ENCODE data around the gene KCNK2.
"Not testable (repeated sequence)": the region's sequence is repeated elsewhere in the genome, so short reads cannot be mapped to it uniquely, and the experiment has no call there.

KCNK2 gene

DNA sequence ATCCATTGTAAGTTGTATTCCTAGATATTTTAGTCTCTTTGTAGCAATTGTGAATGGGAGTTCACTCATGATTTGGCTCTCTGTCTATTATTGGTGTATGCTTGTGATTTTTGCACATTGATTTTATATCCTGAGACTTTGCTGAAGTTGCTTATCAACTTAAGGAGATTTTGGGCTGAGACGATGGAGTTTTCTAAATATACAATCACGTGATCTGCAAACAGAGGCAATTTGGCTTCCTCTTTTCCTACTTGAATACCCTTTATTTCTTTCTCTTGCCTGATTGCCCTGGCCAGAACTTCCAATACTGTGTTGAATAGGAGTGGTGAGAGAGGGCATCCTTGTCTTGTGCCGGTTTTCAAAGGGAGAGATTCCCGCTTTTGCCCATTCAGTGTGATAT lies 80.6 kb downstream of the KCNK2 start:
- not testable (repeated sequence) for H3K4me3 ChIP-seq (ENCODE audit: low read depth, low read length); H3K14ac ChIP-seq (ENCODE audit: low read length); H2BK120ac ChIP-seq (ENCODE audit: insufficient read depth, low read length, poor library complexity); H3K27ac ChIP-seq (ENCODE audit: low read depth, low read length); H2BK12ac ChIP-seq (ENCODE audit: low read length); H3K27me3 ChIP-seq (ENCODE audit: insufficient read depth, low read length); DNase-seq; H3K4ac ChIP-seq (ENCODE audit: low read depth, low read length); H3K4me1 ChIP-seq (ENCODE audit: control insufficient read depth in 1 of 2, insufficient read depth in 2 of 2, low read length in 2 of 2); H3K23ac ChIP-seq (ENCODE audit: low read length); H3K4me2 ChIP-seq (ENCODE audit: low read length); H3K36me3 ChIP-seq (ENCODE audit: control insufficient read depth in 1 of 2, insufficient read depth in 2 of 2, low read length in 2 of 2); H4K8ac ChIP-seq (ENCODE audit: low read depth, low read length); H3K9me3 ChIP-seq (ENCODE audit: insufficient read depth, low read depth, low read length); H2BK5ac ChIP-seq (ENCODE audit: low read depth, low read length, poor library complexity); H3K79me1 ChIP-seq (ENCODE audit: low read length); H4K91ac ChIP-seq (ENCODE audit: low read depth, low read length); H2AFZ ChIP-seq (ENCODE audit: insufficient read depth, low read length, poor library complexity); H3K18ac ChIP-seq (ENCODE audit: low read length); H4K12ac ChIP-seq (ENCODE audit: low read depth, low read length); H3K9ac ChIP-seq (ENCODE audit: low read length); H2AK5ac ChIP-seq (ENCODE audit: low read length); H3K79me2 ChIP-seq (ENCODE audit: control insufficient read depth, insufficient read depth, low read length, poor library complexity)
- WGBS (ENCODE audit: extremely low coverage, insufficient coverage, insufficient read length) = no CpG with 5 or more reads among the region's 4 CpGs

DNA sequence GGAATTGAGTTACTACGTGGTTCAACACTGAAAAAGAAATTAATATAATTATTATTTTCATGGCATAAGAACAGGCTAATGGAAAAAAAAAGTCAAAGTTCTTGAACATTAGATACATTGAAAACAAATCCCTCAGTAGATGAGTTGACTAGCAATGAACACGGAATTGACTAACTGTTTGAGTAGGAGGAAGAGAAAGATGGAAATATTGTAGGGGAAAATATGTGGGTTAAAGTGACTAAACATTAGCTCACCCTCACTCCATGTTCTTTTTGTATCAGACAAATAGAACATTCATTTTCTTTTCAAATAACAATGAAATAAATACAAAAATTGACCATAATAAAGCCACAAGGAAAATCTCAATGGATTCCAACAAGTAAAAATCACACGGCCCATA lies 84.3 kb downstream of the KCNK2 start:
- Histone ChIP-seq H3K14ac (ENCODE audit: low read length) (no peak overlapping the region), H3K79me2 (ENCODE audit: control insufficient read depth, insufficient read depth, low read length, poor library complexity) (no peaks in the 10 kb centered on the region), H2BK5ac (ENCODE audit: low read depth, low read length, poor library complexity) (no peak overlapping the region), H3K4me3 (ENCODE audit: low read depth, low read length) (no peak overlapping the region), H2BK12ac (ENCODE audit: low read length) (no peak overlapping the region), H2AK5ac (ENCODE audit: low read length) (no peak overlapping the region), H3K18ac (ENCODE audit: low read length) (no peak overlapping the region), H3K4me1 (ENCODE audit: control insufficient read depth in 1 of 2, insufficient read depth in 2 of 2, low read length in 2 of 2) (no peaks in the 10 kb centered on the region), H3K27ac (ENCODE audit: low read depth, low read length) (no peak overlapping the region), H3K36me3 (ENCODE audit: control insufficient read depth in 1 of 2, insufficient read depth in 2 of 2, low read length in 2 of 2) (no peaks in the 10 kb centered on the region), H4K12ac (ENCODE audit: low read depth, low read length) (no peak overlapping the region), H3K27me3 (ENCODE audit: insufficient read depth, low read length) (no peaks in the 10 kb centered on the region), H3K9ac (ENCODE audit: low read length) (no peak overlapping the region), H4K8ac (ENCODE audit: low read depth, low read length) (no peak overlapping the region), H3K79me1 (ENCODE audit: low read length) (no peaks in the 10 kb centered on the region), H3K4ac (ENCODE audit: low read depth, low read length) (no peak overlapping the region), H4K91ac (ENCODE audit: low read depth, low read length) (no peak overlapping the region), H3K4me2 (ENCODE audit: low read length) (no peak overlapping the region), H3K9me3 (ENCODE audit: insufficient read depth, low read depth, low read length) (no peaks in the 10 kb centered on the region), H2AFZ (ENCODE audit: insufficient read depth, low read length, poor library complexity) (no peak overlapping the region), H3K23ac (ENCODE audit: low read length) (no peak overlapping the region), H2BK120ac (ENCODE audit: insufficient read depth, low read length, poor library complexity) (no peak overlapping the region)
- WGBS (ENCODE audit: extremely low coverage, insufficient coverage, insufficient read length) = no CpG with 5 or more reads among the region's 3 CpGs
- no peak for DNase-seq

DNA sequence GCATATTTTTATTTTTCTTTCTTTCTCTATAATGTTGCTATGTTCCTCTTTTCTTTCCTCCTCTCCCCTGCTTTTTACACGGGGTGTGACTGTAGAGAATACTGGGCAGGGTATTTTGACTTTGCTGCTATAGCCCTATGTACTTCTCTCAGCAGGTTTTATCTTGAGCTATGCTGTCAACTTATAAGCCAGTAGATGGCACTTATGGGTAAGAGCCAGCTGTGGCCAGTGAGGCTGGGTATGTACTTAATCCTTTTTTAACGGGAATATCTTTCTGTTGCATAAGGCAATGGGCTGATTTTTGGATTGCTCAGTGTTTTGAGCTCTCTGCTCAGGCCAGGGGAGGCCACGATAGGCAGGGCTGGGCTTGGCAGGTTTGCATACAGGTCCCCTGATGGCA lies 99.0 kb downstream of the KCNK2 start:
- H4K91ac ChIP-seq (ENCODE audit: low read depth, low read length) = no peak overlapping the region
- H3K79me1 ChIP-seq (ENCODE audit: low read length) = no peaks in the 10 kb centered on the region
- H2AK5ac ChIP-seq (ENCODE audit: low read length) = no peak overlapping the region
- no peak for DNase-seq
- no peak overlapping the region for H3K23ac ChIP-seq (ENCODE audit: low read length)
- no CpG with 5 or more reads among the region's 3 CpGs for WGBS (ENCODE audit: extremely low coverage, insufficient coverage, insufficient read length)
- no peak overlapping the region for H3K4me2 ChIP-seq (ENCODE audit: low read length)
- no peak overlapping the region for H3K14ac ChIP-seq (ENCODE audit: low read length)
- no peaks in the 10 kb centered on the region for H3K27me3 ChIP-seq (ENCODE audit: insufficient read depth, low read length)
- no peaks in the 10 kb centered on the region for H3K36me3 ChIP-seq (ENCODE audit: control insufficient read depth in 1 of 2, insufficient read depth in 2 of 2, low read length in 2 of 2)
- no peak overlapping the region for H2AFZ ChIP-seq (ENCODE audit: insufficient read depth, low read length, poor library complexity)
- no peak overlapping the region for H2BK120ac ChIP-seq (ENCODE audit: insufficient read depth, low read length, poor library complexity)
- H3K4ac ChIP-seq (ENCODE audit: low read depth, low read length) = no peak overlapping the region
- H3K9me3 ChIP-seq (ENCODE audit: insufficient read depth, low read depth, low read length) = peaks cover 11% of the 10 kb centered on the region
- H2BK5ac ChIP-seq (ENCODE audit: low read depth, low read length, poor library complexity) = no peak overlapping the region
- no peak overlapping the region for H2BK12ac ChIP-seq (ENCODE audit: low read length)
- H3K18ac ChIP-seq (ENCODE audit: low read length) = no peak overlapping the region
- H4K12ac ChIP-seq (ENCODE audit: low read depth, low read length) = no peak overlapping the region
- H3K79me2 ChIP-seq (ENCODE audit: control insufficient read depth, insufficient read depth, low read length, poor library complexity) = no peaks in the 10 kb centered on the region
- no peak overlapping the region for H3K4me3 ChIP-seq (ENCODE audit: low read depth, low read length)
- no peak overlapping the region for H3K27ac ChIP-seq (ENCODE audit: low read depth, low read length)
- no peak overlapping the region for H4K8ac ChIP-seq (ENCODE audit: low read depth, low read length)
- H3K9ac ChIP-seq (ENCODE audit: low read length) = no peak overlapping the region
- H3K4me1 ChIP-seq (ENCODE audit: control insufficient read depth in 1 of 2, insufficient read depth in 2 of 2, low read length in 2 of 2) = no peaks in the 10 kb centered on the region

DNA sequence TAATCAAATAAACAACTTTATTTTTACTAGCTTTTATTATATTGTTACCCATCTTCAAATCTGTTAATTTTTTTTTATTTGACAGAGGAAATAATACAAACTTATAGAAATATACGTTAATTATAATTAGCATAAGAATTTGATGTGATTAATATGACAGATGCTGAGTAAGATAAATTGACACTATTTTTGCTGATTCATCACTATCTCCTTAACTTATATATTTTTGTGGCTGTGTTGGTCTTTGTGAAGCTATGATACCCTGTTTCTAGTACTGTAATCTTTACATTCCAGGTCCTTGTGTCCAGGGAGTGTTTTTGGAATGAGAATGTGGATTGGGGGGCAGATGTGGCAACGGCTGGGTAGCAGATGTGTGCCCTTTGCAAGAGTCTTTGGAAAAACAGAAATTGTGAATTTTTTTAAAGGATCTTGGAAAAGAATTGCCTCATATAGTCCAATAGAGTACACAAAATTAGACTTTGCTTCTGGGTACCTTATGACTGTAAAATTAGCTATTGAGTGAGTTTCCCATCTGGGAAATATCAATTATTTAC lies 102.6 kb downstream of the KCNK2 start:
- peaks cover 11% of the 10 kb centered on the region for H3K9me3 ChIP-seq (ENCODE audit: insufficient read depth, low read depth, low read length)
- no CpG with 5 or more reads among the region's 2 CpGs for WGBS (ENCODE audit: extremely low coverage, insufficient coverage, insufficient read length)
- H3K14ac ChIP-seq (ENCODE audit: low read length) = no peak overlapping the region
- no peak overlapping the region for H2BK120ac ChIP-seq (ENCODE audit: insufficient read depth, low read length, poor library complexity)
- H3K36me3 ChIP-seq (ENCODE audit: control insufficient read depth in 1 of 2, insufficient read depth in 2 of 2, low read length in 2 of 2) = no peaks in the 10 kb centered on the region
- no peak overlapping the region for H3K9ac ChIP-seq (ENCODE audit: low read length)
- no peak overlapping the region for H2BK12ac ChIP-seq (ENCODE audit: low read length)
- no peak overlapping the region for H2AK5ac ChIP-seq (ENCODE audit: low read length)
- H3K79me2 ChIP-seq (ENCODE audit: control insufficient read depth, insufficient read depth, low read length, poor library complexity) = no peaks in the 10 kb centered on the region
- H4K8ac ChIP-seq (ENCODE audit: low read depth, low read length) = no peak overlapping the region
- H3K79me1 ChIP-seq (ENCODE audit: low read length) = no peaks in the 10 kb centered on the region
- H3K4me3 ChIP-seq (ENCODE audit: low read depth, low read length) = no peak overlapping the region
- no peak for DNase-seq
- H2BK5ac ChIP-seq (ENCODE audit: low read depth, low read length, poor library complexity) = no peak overlapping the region
- H4K12ac ChIP-seq (ENCODE audit: low read depth, low read length) = no peak overlapping the region
- no peaks in the 10 kb centered on the region for H3K27me3 ChIP-seq (ENCODE audit: insufficient read depth, low read length)
- H2AFZ ChIP-seq (ENCODE audit: insufficient read depth, low read length, poor library complexity) = no peak overlapping the region
- H3K18ac ChIP-seq (ENCODE audit: low read length) = no peak overlapping the region
- no peak overlapping the region for H3K23ac ChIP-seq (ENCODE audit: low read length)
- no peaks in the 10 kb centered on the region for H3K4me1 ChIP-seq (ENCODE audit: control insufficient read depth in 1 of 2, insufficient read depth in 2 of 2, low read length in 2 of 2)
- no peak overlapping the region for H3K4ac ChIP-seq (ENCODE audit: low read depth, low read length)
- no peak overlapping the region for H3K27ac ChIP-seq (ENCODE audit: low read depth, low read length)
- H4K91ac ChIP-seq (ENCODE audit: low read depth, low read length) = no peak overlapping the region
- H3K4me2 ChIP-seq (ENCODE audit: low read length) = no peak overlapping the region

Data from trophoblast cell (in vitro differentiated cells and primary cell).